GM23338 (cell line): ENCODE measurements around the gene BRSK1. TPM values are rescaled to one million over a fixed set of nuclear protein-coding genes. Genes with fewer than 3 reads are reported as not detected.

Experiments
- ATAC-seq: fragments of 200-7000 bp; cut with Tn5 transposase; 3 replicates; pipeline ENCODE4 v1.9.1; 2020
- DNase-seq: peaks from one replicate; pipeline ENCODE4 v3.0.0-alpha.2; 2015; ENCODE audit warnings: low spot score
- H2AFZ ChIP-seq: fragments of 200-600 bp; sonication (generic); 2 replicates; pipeline ENCODE4 v1.8.0; 2016; ENCODE audit warnings: antibody characterized with exemption, mild to moderate bottlenecking, moderate library complexity
- H3F3A ChIP-seq: fragments of 200-600 bp; sonication (generic); replicated peaks from 2 replicates; pipeline ENCODE4 v1.8.0; 2017; ENCODE audit warnings: antibody characterized with exemption, mixed run types, low read depth
- H3K27ac ChIP-seq: fragments of 200-600 bp; sonication (generic); 2 replicates; pipeline ENCODE4 v1.6.1; 2016; ENCODE audit warnings: low read depth
- H3K27me3 ChIP-seq: fragments of 200-600 bp; sonication (generic); 2 replicates; pipeline ENCODE4 v1.8.0; 2016; ENCODE audit warnings: mild to moderate bottlenecking, mixed run types, moderate library complexity; ENCODE audit not compliant: insufficient read depth
- H3K36me3 ChIP-seq: fragments of 200-600 bp; sonication (generic); 2 replicates; pipeline ENCODE4 v1.8.0; 2016; ENCODE audit warnings: mild to moderate bottlenecking; ENCODE audit not compliant: insufficient read depth
- H3K4me1 ChIP-seq: fragments of 200-600 bp; sonication (generic); 2 replicates; pipeline ENCODE4 v1.8.0; 2016; ENCODE audit warnings: mild to moderate bottlenecking, moderate library complexity; ENCODE audit not compliant: insufficient read depth
- H3K4me2 ChIP-seq: fragments of 200-600 bp; sonication (generic); 2 replicates; pipeline ENCODE4 v1.7.1; 2017; ENCODE audit warnings: mixed run types
- H3K4me3 ChIP-seq: fragments of 200-600 bp; sonication (generic); 2 replicates; pipeline ENCODE4 v1.6.1; 2016; ENCODE audit warnings: mixed run types
- H3K79me2 ChIP-seq: fragments of 200-600 bp; sonication (generic); replicated peaks from 2 replicates; pipeline ENCODE4 v1.8.0; 2017; ENCODE audit warnings: mild to moderate bottlenecking; ENCODE audit not compliant: insufficient read depth
- H3K9me2 ChIP-seq: fragments of 200-600 bp; sonication (generic); 2 replicates; pipeline ENCODE4 v1.8.0; 2017; ENCODE audit not compliant: insufficient read depth
- H4K20me1 ChIP-seq: fragments of 200-600 bp; sonication (generic); replicated peaks from 2 replicates; pipeline ENCODE4 v1.8.0; 2017; ENCODE audit warnings: mild to moderate bottlenecking; ENCODE audit not compliant: insufficient read depth
- H3K27ac Mint-ChIP-seq: 2 replicates; pipeline ENCODE4 v1.8.0; 2020; ENCODE audit warnings: inconsistent platforms, mild to moderate bottlenecking, moderate library complexity, mixed read lengths
- H3K27me3 Mint-ChIP-seq: 3 replicates; pipeline ENCODE4 v1.8.0; 2022; ENCODE audit warnings: low read depth, mild to moderate bottlenecking, moderate library complexity, mixed read lengths, inconsistent platforms; ENCODE audit not compliant: insufficient read depth, poor library complexity
- H3K36me3 Mint-ChIP-seq: 3 replicates; pipeline ENCODE4 v1.8.0; 2021; ENCODE audit warnings: low read depth, mild to moderate bottlenecking, inconsistent platforms, moderate library complexity, mixed read lengths
- H3K4me1 Mint-ChIP-seq: 3 replicates; pipeline ENCODE4 v1.8.0; 2020; ENCODE audit warnings: mild to moderate bottlenecking, inconsistent platforms, mixed read lengths
- H3K4me3 Mint-ChIP-seq: 3 replicates; pipeline ENCODE4 v1.8.0; 2021; ENCODE audit warnings: moderate library complexity, mild to moderate bottlenecking, inconsistent platforms, mixed read lengths
- H3K9me3 Mint-ChIP-seq: 3 replicates; pipeline ENCODE4 v1.8.0; 2020; ENCODE audit warnings: moderate library complexity, mild to moderate bottlenecking, inconsistent platforms, mixed read lengths
- CREB1 ChIP-seq: fragments of 250-450 bp; sonication (Bioruptor Pico); IDR thresholded peaks from 2 replicates; pipeline ENCODE4 v1.5.0; 2020; ENCODE audit warnings: low read depth, mild to moderate bottlenecking, moderate library complexity
- EZH2 ChIP-seq: fragments of 200-600 bp; sonication (generic); IDR thresholded peaks from one replicate; pipeline ENCODE4 v1.8.0; 2017; ENCODE audit warnings: antibody characterized with exemption, mild to moderate bottlenecking, low read depth; ENCODE audit not compliant: unreplicated experiment
- EZH2phosphoT487 ChIP-seq: fragments of 200-600 bp; sonication (generic); IDR thresholded peaks from one replicate; pipeline ENCODE4 v1.8.1; 2018; ENCODE audit warnings: antibody characterized with exemption; ENCODE audit not compliant: unreplicated experiment
- JUNB ChIP-seq: IDR thresholded peaks from one replicate; pipeline ENCODE4 v1.6.1; 2016; ENCODE audit warnings: antibody characterized with exemption; ENCODE audit not compliant: unreplicated experiment
- NANOG ChIP-seq: IDR thresholded peaks from 2 replicates; pipeline ENCODE4 v1.6.1; 2016; ENCODE audit warnings: antibody characterized with exemption, borderline replicate concordance
- POLR2AphosphoS5 ChIP-seq: IDR thresholded peaks from 2 replicates; pipeline ENCODE4 v1.6.1; 2016; ENCODE audit warnings: antibody characterized with exemption, low read depth
- STAT1 ChIP-seq: IDR thresholded peaks from one replicate; pipeline ENCODE4 v1.6.1; 2016; ENCODE audit warnings: antibody characterized with exemption; ENCODE audit not compliant: unreplicated experiment
- ZNF114 ChIP-seq: fragments of 250-450 bp; sonication (Bioruptor Pico); IDR thresholded peaks from 2 replicates; pipeline ENCODE4 v1.5.0; 2020; ENCODE audit warnings: mild to moderate bottlenecking, moderate library complexity
- ZNF331 ChIP-seq: fragments of 250-450 bp; sonication (Bioruptor Pico); IDR thresholded peaks from 2 replicates; pipeline ENCODE4 v1.5.0; 2020; ENCODE audit warnings: low read depth, mild to moderate bottlenecking, moderate library complexity
- polyA plus RNA-seq: library from polyadenylated mRNA; unstranded; fragments of >200 nt; fragmentation: Nextera tagmentation; extraction: Ambion mirVana; gene quantifications from 2 replicates; pipeline ENCODE4 v1.2.1, GENCODE V29; 2016
- total RNA-seq: library from RNA; depleted of rRNA; stranded (reverse); fragments of >200 nt; shearing (Covaris generic); gene quantifications from 2 replicates; pipeline ENCODE4 v1.2.3, GENCODE V29; 2014
- TF ChIP-seq, protein P1 (sequence below): fragments of 250-450 bp; sonication (Bioruptor Pico); IDR thresholded peaks from 2 replicates; pipeline ENCODE4 v1.5.0; 2020; ENCODE audit warnings: mild to moderate bottlenecking, moderate library complexity
- TF ChIP-seq, protein P2 (sequence below), 2 experiments: fragments of 200-600 bp in 1 of 2; sonication (generic) in 1 of 2; conservative IDR thresholded peaks; 2 replicates each; pipeline versions ENCODE4 v1.5.1 to v1.6.1; 2016 to 2017; ENCODE audit warnings: antibody characterized with exemption in 2 of 2, low read depth in 2 of 2, mild to moderate bottlenecking in 2 of 2, moderate library complexity in 1 of 2
- TF ChIP-seq, protein P3 (sequence below): IDR thresholded peaks from one replicate; pipeline ENCODE4 v1.6.1; 2018; ENCODE audit warnings: antibody characterized with exemption; ENCODE audit not compliant: unreplicated experiment
- TF ChIP-seq, protein P4 (sequence below): IDR thresholded peaks from 2 replicates; pipeline ENCODE4 v1.6.1; 2016; ENCODE audit warnings: antibody characterized with exemption

BRSK1 gene
- total and polyA plus RNA-seq, 2 experiments from 2014 or later = 2.3 to 17.2 TPM

DNA sequence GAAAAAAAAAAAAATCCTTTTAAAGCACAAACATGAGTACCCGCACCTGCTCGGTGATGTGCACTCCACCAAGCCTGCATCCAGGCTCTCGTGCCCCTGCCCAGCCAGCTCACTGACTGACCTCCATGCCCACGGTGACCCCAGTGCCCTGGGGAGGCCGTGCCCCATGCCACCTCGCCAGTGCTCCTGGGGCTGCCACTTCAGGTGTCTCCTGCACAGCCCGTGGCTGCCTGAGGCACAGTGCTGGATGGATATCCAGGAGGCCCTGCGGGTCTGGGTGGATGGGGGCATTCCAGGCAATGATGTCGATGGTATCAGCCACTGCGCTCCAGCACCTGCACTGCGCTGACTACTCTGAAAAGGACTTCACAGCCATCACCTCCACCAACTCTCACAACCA lies 34.0 kb upstream of the BRSK1 start:
- DNase-seq (no peak), ATAC-seq (no peak)
- Histone ChIP-seq H3K27me3 (no peaks in the 10 kb centered on the region), H3F3A (0 out of 2 replicates have a peak, but pooled peaks cover 2% of the 10 kb centered on the region), H3K4me3 (no peak overlapping the region), H3K4me1 (peaks cover 15% of the 10 kb centered on the region), H2AFZ (no peak overlapping the region), H3K4me2 (no peak overlapping the region), H3K36me3 (no peaks in the 10 kb centered on the region), H3K79me2 (peaks cover 75% of the 10 kb centered on the region), H3K27ac (no peak overlapping the region), H4K20me1 (peaks cover 20% of the 10 kb centered on the region), H3K9me2 (no peaks in the 10 kb centered on the region)
- TF ChIP-seq ZNF114 (CRISPR knock-in tag) = no peak
- TF ChIP-seq CREB1 (CRISPR knock-in tag) = no peak
- TF ChIP-seq, protein P1, sequence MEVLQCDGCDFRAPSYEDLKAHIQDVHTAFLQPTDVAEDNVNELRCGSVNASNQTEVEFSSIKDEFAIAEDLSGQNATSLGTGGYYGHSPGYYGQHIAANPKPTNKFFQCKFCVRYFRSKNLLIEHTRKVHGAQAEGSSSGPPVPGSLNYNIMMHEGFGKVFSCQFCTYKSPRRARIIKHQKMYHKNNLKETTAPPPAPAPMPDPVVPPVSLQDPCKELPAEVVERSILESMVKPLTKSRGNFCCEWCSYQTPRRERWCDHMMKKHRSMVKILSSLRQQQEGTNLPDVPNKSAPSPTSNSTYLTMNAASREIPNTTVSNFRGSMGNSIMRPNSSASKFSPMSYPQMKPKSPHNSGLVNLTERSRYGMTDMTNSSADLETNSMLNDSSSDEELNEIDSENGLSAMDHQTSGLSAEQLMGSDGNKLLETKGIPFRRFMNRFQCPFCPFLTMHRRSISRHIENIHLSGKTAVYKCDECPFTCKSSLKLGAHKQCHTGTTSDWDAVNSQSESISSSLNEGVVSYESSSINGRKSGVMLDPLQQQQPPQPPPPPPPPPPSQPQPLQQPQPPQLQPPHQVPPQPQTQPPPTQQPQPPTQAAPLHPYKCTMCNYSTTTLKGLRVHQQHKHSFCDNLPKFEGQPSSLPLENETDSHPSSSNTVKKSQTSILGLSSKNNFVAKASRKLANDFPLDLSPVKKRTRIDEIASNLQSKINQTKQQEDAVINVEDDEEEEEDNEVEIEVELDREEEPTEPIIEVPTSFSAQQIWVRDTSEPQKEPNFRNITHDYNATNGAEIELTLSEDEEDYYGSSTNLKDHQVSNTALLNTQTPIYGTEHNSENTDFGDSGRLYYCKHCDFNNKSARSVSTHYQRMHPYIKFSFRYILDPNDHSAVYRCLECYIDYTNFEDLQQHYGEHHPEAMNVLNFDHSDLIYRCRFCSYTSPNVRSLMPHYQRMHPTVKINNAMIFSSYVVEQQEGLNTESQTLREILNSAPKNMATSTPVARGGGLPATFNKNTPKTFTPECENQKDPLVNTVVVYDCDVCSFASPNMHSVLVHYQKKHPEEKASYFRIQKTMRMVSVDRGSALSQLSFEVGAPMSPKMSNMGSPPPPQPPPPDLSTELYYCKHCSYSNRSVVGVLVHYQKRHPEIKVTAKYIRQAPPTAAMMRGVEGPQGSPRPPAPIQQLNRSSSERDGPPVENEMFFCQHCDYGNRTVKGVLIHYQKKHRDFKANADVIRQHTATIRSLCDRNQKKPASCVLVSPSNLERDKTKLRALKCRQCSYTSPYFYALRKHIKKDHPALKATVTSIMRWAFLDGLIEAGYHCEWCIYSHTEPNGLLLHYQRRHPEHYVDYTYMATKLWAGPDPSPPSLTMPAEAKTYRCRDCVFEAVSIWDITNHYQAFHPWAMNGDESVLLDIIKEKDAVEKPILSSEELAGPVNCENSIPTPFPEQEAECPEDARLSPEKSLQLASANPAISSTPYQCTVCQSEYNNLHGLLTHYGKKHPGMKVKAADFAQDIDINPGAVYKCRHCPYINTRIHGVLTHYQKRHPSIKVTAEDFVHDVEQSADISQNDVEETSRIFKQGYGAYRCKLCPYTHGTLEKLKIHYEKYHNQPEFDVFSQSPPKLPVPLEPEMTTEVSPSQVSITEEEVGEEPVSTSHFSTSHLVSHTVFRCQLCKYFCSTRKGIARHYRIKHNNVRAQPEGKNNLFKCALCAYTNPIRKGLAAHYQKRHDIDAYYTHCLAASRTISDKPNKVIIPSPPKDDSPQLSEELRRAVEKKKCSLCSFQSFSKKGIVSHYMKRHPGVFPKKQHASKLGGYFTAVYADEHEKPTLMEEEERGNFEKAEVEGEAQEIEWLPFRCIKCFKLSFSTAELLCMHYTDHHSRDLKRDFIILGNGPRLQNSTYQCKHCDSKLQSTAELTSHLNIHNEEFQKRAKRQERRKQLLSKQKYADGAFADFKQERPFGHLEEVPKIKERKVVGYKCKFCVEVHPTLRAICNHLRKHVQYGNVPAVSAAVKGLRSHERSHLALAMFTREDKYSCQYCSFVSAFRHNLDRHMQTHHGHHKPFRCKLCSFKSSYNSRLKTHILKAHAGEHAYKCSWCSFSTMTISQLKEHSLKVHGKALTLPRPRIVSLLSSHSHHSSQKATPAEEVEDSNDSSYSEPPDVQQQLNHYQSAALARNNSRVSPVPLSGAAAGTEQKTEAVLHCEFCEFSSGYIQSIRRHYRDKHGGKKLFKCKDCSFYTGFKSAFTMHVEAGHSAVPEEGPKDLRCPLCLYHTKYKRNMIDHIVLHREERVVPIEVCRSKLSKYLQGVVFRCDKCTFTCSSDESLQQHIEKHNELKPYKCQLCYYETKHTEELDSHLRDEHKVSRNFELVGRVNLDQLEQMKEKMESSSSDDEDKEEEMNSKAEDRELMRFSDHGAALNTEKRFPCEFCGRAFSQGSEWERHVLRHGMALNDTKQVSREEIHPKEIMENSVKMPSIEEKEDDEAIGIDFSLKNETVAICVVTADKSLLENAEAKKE = no peak
- no peak for TF ChIP-seq JUNB
- TF ChIP-seq, protein P2, sequence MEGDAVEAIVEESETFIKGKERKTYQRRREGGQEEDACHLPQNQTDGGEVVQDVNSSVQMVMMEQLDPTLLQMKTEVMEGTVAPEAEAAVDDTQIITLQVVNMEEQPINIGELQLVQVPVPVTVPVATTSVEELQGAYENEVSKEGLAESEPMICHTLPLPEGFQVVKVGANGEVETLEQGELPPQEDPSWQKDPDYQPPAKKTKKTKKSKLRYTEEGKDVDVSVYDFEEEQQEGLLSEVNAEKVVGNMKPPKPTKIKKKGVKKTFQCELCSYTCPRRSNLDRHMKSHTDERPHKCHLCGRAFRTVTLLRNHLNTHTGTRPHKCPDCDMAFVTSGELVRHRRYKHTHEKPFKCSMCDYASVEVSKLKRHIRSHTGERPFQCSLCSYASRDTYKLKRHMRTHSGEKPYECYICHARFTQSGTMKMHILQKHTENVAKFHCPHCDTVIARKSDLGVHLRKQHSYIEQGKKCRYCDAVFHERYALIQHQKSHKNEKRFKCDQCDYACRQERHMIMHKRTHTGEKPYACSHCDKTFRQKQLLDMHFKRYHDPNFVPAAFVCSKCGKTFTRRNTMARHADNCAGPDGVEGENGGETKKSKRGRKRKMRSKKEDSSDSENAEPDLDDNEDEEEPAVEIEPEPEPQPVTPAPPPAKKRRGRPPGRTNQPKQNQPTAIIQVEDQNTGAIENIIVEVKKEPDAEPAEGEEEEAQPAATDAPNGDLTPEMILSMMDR (conservative IDR thresholded peaks at IDR 0.05; ENCODE audit: low read depth in 2 of 2) = no peak
- no peak for TF ChIP-seq EZH2phosphoT487
- no peak for TF ChIP-seq POLR2AphosphoS5
- no peak for TF ChIP-seq NANOG
- TF ChIP-seq ZNF331 (CRISPR knock-in tag) = no peak
- TF ChIP-seq STAT1 = no peak
- TF ChIP-seq, protein P3, sequence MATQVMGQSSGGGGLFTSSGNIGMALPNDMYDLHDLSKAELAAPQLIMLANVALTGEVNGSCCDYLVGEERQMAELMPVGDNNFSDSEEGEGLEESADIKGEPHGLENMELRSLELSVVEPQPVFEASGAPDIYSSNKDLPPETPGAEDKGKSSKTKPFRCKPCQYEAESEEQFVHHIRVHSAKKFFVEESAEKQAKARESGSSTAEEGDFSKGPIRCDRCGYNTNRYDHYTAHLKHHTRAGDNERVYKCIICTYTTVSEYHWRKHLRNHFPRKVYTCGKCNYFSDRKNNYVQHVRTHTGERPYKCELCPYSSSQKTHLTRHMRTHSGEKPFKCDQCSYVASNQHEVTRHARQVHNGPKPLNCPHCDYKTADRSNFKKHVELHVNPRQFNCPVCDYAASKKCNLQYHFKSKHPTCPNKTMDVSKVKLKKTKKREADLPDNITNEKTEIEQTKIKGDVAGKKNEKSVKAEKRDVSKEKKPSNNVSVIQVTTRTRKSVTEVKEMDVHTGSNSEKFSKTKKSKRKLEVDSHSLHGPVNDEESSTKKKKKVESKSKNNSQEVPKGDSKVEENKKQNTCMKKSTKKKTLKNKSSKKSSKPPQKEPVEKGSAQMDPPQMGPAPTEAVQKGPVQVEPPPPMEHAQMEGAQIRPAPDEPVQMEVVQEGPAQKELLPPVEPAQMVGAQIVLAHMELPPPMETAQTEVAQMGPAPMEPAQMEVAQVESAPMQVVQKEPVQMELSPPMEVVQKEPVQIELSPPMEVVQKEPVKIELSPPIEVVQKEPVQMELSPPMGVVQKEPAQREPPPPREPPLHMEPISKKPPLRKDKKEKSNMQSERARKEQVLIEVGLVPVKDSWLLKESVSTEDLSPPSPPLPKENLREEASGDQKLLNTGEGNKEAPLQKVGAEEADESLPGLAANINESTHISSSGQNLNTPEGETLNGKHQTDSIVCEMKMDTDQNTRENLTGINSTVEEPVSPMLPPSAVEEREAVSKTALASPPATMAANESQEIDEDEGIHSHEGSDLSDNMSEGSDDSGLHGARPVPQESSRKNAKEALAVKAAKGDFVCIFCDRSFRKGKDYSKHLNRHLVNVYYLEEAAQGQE = no peak
- TF ChIP-seq EZH2 = no peak
- TF ChIP-seq, protein P4, sequence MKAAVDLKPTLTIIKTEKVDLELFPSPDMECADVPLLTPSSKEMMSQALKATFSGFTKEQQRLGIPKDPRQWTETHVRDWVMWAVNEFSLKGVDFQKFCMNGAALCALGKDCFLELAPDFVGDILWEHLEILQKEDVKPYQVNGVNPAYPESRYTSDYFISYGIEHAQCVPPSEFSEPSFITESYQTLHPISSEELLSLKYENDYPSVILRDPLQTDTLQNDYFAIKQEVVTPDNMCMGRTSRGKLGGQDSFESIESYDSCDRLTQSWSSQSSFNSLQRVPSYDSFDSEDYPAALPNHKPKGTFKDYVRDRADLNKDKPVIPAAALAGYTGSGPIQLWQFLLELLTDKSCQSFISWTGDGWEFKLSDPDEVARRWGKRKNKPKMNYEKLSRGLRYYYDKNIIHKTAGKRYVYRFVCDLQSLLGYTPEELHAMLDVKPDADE = no peak
- H3K27ac Mint-ChIP-seq = no peak overlapping the region
- no peak overlapping the region for H3K4me3 Mint-ChIP-seq
- peaks cover 14% of the 10 kb centered on the region for H3K27me3 Mint-ChIP-seq
- peaks cover 5% of the 10 kb centered on the region; the same call in 2 of the 3 replicates for H3K36me3 Mint-ChIP-seq
- no peaks in the 10 kb centered on the region for H3K9me3 Mint-ChIP-seq
- peaks cover 23% of the 10 kb centered on the region for H3K4me1 Mint-ChIP-seq
